Heart right ventricle (tissue), 16 donors: Measurements from ENCODE around the gene PTPRJ. TPM values are rescaled to one million over a fixed set of nuclear protein-coding genes. Genes with fewer than 3 reads are reported as not detected.

Experiments
- ATAC-seq, 8 donors: fragments of 200-7000 bp; cut with Tn5 transposase; one replicate each; pipeline ENCODE4 v1.9.1; 2020; ENCODE audit warnings: mild to moderate bottlenecking in 8 of 8, moderate library complexity in 8 of 8, moderate number of reproducible peaks in 1 of 8
- DNase-seq, 2 donors: peaks; one replicate each; pipeline ENCODE4 v3.0.0-alpha.2; 2020
- H3K27ac ChIP-seq, 10 donors: fragments of 200-600 bp; sonication (generic) in 2 of 10; one replicate each; pipeline versions ENCODE4 v1.5.0 to v1.8.0; 2020 to 2022; ENCODE audit warnings: mild to moderate bottlenecking in 3 of 10
- H3K27me3 ChIP-seq, 7 donors: fragments of 200-600 bp; one replicate each; pipeline ENCODE4 v1.8.0; 2021 to 2022; ENCODE audit warnings: mild to moderate bottlenecking in 2 of 7
- H3K36me3 ChIP-seq, 9 donors: fragments of 200-600 bp; sonication (generic) in 1 of 9; one replicate each; pipeline versions ENCODE4 v1.5.0 to v1.8.0; 2020 to 2022; ENCODE audit warnings: mild to moderate bottlenecking in 2 of 9
- H3K4me1 ChIP-seq, 9 donors: fragments of 200-600 bp; sonication (generic) in 1 of 9; one replicate each; pipeline versions ENCODE4 v1.5.0 to v1.8.0; 2020 to 2022; ENCODE audit warnings: mild to moderate bottlenecking in 4 of 9
- H3K4me3 ChIP-seq, 10 donors: fragments of 200-600 bp; sonication (generic) in 2 of 10; one replicate each; pipeline versions ENCODE4 v1.5.0 to v1.8.0; 2020 to 2022; ENCODE audit warnings: mild to moderate bottlenecking in 7 of 10, moderate library complexity in 2 of 10
- H3K9me3 ChIP-seq, 11 donors: fragments of 200-600 bp in 10 of 11; sonication (generic) in 2 of 11; one replicate each; pipeline versions ENCODE4 v1.5.0 to v1.8.0; 2013 to 2022; ENCODE audit warnings: mild to moderate bottlenecking in 2 of 11, control low read depth in 1 of 11, moderate library complexity in 1 of 11
- WGBS, 2 donors: extraction: QIAGEN DNeasy Blood & Tissue Kit; methylation state at CpG; one replicate each; pipeline ENCODE4 v1.1.7; 2013; ENCODE audit warnings: inconsistent platforms in 1 of 2; 5-methylcytosine and 5-hydroxymethylcytosine counted together
- intact Hi-C, 10 donors: fragments of 100-400 bp; cut with DNase I; formaldehyde crosslinking; loops; one replicate each; pipeline versions ENCODE4 v1.11.1 to v1.14.2; 2022
- polyA plus RNA-seq, 2 donors: library from polyadenylated mRNA; stranded (reverse); fragments of 200-250 nt; gene quantifications; one replicate each; pipeline ENCODE4 v1.2.3, GENCODE V29; 2013
- total RNA-seq, 10 donors: library from RNA; stranded (reverse); fragmentation: NEBNext Ultra II Directional in 3 of 10; extraction: Animal tissue kit (Norgen Biotek cat#: 25700) in 3 of 10; gene quantifications; one replicate each; pipeline versions ENCODE4 v1.2.1 to v1.2.4, GENCODE V29; 2021 to 2023
- TF ChIP-seq, protein P1 (sequence below), 9 donors: fragments of 200-600 bp; sonication (generic) in 2 of 9; IDR thresholded peaks; one replicate each; pipeline versions ENCODE4 v1.5.0 to v1.8.0; 2021 to 2022; ENCODE audit warnings: antibody characterized with exemption in 9 of 9, mild to moderate bottlenecking in 5 of 9, moderate library complexity in 1 of 9
- donor health status: Arrhythmogenic right ventricular cardiomyopathy.
- donor health status: ischemic (EF 13 %, LVEDD 7.1; RV severe dilation, severe dysfunction).
- donor health status: healthy with polysubstance abuse.
- donor health status: DM: no; HTN: yes; CAD: no.
- donor health status: DM: no; HTN: no; CAD: no.
- donor health status: ischemic (EF 25% LVEDD 6.9; RV normal size, moderate dysfunction).
- donor health status: ischemic (EF 25% LVEDD 5.7; RV mildly dilated, moderate dysfunction).
- donor health status: healthy.
- donor health status: DM: yes; HTN: yes; CAD: no.
- donor health status: Ischemic cardiomyopathy.
- donor health status: ischemic (EF 35%, LVEDD 5.7; RV mildly dilated, moderate dysfunction).
- donor health status: nonischemic (EF 11% LVEDD 7.7; RV severe dilation, severe dysfunction).
- donor health status: DM: yes; HTN: yes; CAD: no.
- donor health status: PGD.
- donor health status: ischemic (EF 29% LVEDD 5.4; RV normal size, mild dysfunction).
- donor health status: nonischemic (EF 23%, LVEDD 6.1; RV moderate dilation, normal function).

PTPRJ gene
- total and polyA plus RNA-seq, 12 donors = 0.78 to 22.9 (median 6.7) TPM

DNA sequence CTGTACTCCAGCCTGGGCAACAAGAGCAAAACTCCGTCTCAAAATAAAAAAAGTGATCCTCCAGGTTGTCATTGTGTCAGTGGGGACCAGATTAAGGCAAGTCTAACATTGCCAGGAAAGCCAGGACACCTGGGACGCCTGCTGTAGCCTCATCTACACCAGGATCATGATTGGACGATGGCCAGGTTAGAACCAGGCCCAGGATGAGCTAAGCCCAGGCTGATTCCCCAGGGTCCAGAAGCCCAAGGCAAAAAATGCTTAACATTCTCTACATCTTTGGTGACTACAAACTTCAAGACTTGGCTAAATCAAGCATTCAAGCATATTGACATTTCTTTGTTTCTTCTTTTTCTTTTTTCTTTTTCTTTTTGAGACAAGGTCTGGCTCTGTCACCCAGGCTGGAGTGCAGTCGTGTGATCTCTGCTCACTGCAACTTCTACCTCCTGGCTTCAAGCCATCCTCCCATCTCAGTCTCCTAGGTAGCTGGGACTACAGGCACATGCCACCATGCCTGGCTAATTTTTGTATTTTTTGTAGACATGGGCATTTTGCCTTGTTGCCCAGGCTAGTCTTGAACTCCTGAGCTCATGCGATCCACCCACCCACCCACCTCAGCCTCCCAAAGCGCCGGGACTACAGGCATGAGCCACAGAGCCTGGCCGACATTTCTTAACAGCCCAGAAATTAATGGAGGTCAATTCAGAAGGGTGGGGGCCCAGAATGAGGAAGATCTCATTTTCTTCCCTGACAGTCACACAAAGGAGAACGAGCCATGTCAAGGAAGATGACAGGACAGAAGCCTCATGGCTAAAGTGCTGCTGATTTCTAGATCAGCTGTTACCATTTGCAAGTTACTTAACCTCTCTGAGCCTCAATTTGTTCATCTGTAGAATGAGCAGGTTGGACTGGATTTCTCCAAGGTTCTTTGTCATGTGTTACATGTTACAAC is 12.5 kb upstream of the PTPRJ start:
- TF ChIP-seq, protein P1, sequence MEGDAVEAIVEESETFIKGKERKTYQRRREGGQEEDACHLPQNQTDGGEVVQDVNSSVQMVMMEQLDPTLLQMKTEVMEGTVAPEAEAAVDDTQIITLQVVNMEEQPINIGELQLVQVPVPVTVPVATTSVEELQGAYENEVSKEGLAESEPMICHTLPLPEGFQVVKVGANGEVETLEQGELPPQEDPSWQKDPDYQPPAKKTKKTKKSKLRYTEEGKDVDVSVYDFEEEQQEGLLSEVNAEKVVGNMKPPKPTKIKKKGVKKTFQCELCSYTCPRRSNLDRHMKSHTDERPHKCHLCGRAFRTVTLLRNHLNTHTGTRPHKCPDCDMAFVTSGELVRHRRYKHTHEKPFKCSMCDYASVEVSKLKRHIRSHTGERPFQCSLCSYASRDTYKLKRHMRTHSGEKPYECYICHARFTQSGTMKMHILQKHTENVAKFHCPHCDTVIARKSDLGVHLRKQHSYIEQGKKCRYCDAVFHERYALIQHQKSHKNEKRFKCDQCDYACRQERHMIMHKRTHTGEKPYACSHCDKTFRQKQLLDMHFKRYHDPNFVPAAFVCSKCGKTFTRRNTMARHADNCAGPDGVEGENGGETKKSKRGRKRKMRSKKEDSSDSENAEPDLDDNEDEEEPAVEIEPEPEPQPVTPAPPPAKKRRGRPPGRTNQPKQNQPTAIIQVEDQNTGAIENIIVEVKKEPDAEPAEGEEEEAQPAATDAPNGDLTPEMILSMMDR (IDR thresholded peaks at IDR 0.05) = no peak
- no peak for DNase-seq
- H3K9me3 ChIP-seq = no peaks in the 10 kb centered on the region
- ATAC-seq = no peak
- H3K4me3 ChIP-seq = no peak overlapping the region
- no peaks in the 10 kb centered on the region for H3K4me1 ChIP-seq
- H3K36me3 ChIP-seq = no peaks in the 10 kb centered on the region
- intact Hi-C loops = loop anchor here in 1 of 10 donors (10.0 kb wide), 1 partner anchor 137 kb away; no protein-coding TSS in a partner anchor
- no peak overlapping the region for H3K27ac ChIP-seq
- H3K27me3 ChIP-seq = no peaks in the 10 kb centered on the region
- 81 to 84% methylated on average over 9 of the region's 9 CpGs for WGBS, 2 donors

DNA sequence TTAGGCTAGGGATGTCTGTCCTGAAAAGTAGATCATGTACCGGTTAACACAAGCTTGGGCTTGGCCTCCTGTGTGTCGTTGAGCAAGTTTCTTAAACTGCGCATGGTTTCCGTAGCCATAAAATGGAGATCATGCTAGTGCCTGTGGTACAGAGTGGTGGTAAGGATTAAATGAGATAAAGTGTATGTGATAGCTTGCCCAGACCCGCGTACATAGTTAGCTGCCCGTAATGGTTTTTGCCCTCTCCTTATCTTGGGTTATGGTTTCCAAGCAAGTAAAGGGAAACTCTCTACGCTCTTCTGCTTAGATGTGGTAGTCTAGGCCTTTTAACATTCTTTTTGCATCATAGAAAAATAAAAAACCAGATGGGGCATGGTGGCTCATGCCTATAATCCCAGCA is 11.0 kb upstream of the PTPRJ start:
- Histone ChIP-seq H3K27me3 (no peaks in the 10 kb centered on the region), H3K27ac (no peak overlapping the region), H3K4me1 (peaks cover 0 to 8% (median 2%) of the 10 kb centered on the region in 9 donors), H3K4me3 (no peak overlapping the region), H3K36me3 (no peaks in the 10 kb centered on the region), H3K9me3 (no peaks in the 10 kb centered on the region)
- no peak for ATAC-seq
- TF ChIP-seq, protein P1 (IDR thresholded peaks at IDR 0.05) = no peak
- DNase-seq = no peak
- WGBS, 2 donors = 91 to 93% methylated on average over 8 of the region's 8 CpGs
- intact Hi-C loops = loop anchor here in 1 of 10 donors (10.0 kb wide), 1 partner anchor 135 kb away; no protein-coding TSS in a partner anchor

DNA sequence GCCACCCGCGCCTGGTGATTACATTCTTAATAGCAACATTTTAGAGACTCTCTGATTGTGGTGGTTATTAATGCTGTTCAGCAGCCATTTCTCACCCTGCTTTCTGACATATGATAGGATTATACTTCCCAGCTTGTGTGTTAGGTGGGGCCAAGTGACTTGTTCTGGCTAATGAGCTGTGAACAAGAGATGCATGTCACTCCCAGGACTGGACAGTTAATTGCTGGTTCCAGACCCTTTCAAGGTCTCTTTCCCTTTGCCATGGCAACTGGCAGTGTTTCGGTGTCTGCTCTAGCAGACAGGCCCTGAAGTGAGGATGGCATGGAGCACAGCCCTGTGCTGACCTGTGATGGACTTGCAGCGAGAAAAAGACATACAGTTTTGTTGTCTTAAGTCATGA is 8.9 kb upstream of the PTPRJ start:
- TF ChIP-seq, protein P1 (IDR thresholded peaks at IDR 0.05) = no peak
- H3K36me3 ChIP-seq = no peaks in the 10 kb centered on the region
- H3K27me3 ChIP-seq = no peaks in the 10 kb centered on the region
- H3K4me1 ChIP-seq = peaks cover 0 to 15% (median 7%) of the 10 kb centered on the region in 9 donors
- H3K9me3 ChIP-seq = no peaks in the 10 kb centered on the region
- WGBS, 2 donors = 92 to 97% methylated on average over 4 of the region's 4 CpGs
- DNase-seq = no peak
- ATAC-seq = no peak
- no peak overlapping the region for H3K4me3 ChIP-seq
- no peak overlapping the region for H3K27ac ChIP-seq
- intact Hi-C loops = no loop called here

DNA sequence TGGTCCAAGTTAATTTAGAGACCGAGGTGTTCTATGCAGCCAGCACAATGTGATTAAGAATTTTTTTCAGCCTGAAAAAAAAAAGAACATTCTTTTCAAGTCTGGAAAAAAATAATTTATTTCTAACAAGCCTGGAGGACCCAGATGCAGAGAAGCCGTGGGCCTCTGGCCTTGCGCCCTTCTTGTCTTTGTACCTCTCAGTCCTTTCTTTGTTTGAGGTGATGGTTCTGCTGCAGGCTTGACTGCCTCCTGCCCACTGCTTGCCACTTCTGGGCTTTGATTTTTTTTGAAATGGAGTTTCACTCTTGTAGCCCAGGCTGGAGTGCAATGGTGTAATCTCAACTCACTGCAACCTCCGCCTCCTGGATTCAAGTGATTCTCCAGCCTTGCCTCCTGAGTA is 7.2 kb upstream of the PTPRJ start:
- H3K4me1 ChIP-seq = peaks cover 0 to 15% (median 7%) of the 10 kb centered on the region in 9 donors
- TF ChIP-seq, protein P1 (IDR thresholded peaks at IDR 0.05) = no peak
- DNase-seq (no peak), ATAC-seq (no peak)
- H3K27ac ChIP-seq = no peak overlapping the region
- H3K9me3 ChIP-seq = no peaks in the 10 kb centered on the region
- 92 to 94% methylated on average over 4 of the region's 4 CpGs for WGBS, 2 donors
- intact Hi-C loops = no loop called here
- H3K36me3 ChIP-seq = no peaks in the 10 kb centered on the region
- H3K27me3 ChIP-seq = no peaks in the 10 kb centered on the region
- no peak overlapping the region for H3K4me3 ChIP-seq
